GM23338 (cell line): ENCODE results near the gene SHKBP1.

Source experiments
- CTCF ChIP-seq, 2 experiments: fragments of 200-600 bp in 1 of 2; sonication (generic) in 1 of 2; conservative IDR thresholded peaks; 2 replicates each; pipeline versions ENCODE4 v1.5.1 to v1.6.1; 2016 to 2017; ENCODE audit warnings: antibody characterized with exemption in 2 of 2, low read depth in 2 of 2, mild to moderate bottlenecking in 2 of 2, moderate library complexity in 1 of 2
- EZH2 ChIP-seq: fragments of 200-600 bp; sonication (generic); IDR thresholded peaks from one replicate; pipeline ENCODE4 v1.8.0; 2017; ENCODE audit warnings: antibody characterized with exemption, mild to moderate bottlenecking, low read depth; ENCODE audit not compliant: unreplicated experiment
- POLR2AphosphoS5 ChIP-seq: IDR thresholded peaks from 2 replicates; pipeline ENCODE4 v1.6.1; 2016; ENCODE audit warnings: antibody characterized with exemption, low read depth
- REST ChIP-seq: IDR thresholded peaks from one replicate; pipeline ENCODE4 v1.6.1; 2018; ENCODE audit warnings: antibody characterized with exemption; ENCODE audit not compliant: unreplicated experiment

- TF ChIP-seq EZH2 (no peak), CTCF (conservative IDR thresholded peaks at IDR 0.05; ENCODE audit: low read depth in 2 of 2) (no peak), POLR2AphosphoS5 (no peak), REST (no peak)
Observed at GRCh38 chr19:40571005-40571318, 5.7 kb upstream of the SHKBP1 start.
